ENCODE measurements around the gene SEMA4A.
"Not testable (repeated sequence)": the region's sequence is repeated elsewhere in the genome, so short reads cannot be mapped to it uniquely, and the experiment has no call there.

The SEMA4A gene

DNA sequence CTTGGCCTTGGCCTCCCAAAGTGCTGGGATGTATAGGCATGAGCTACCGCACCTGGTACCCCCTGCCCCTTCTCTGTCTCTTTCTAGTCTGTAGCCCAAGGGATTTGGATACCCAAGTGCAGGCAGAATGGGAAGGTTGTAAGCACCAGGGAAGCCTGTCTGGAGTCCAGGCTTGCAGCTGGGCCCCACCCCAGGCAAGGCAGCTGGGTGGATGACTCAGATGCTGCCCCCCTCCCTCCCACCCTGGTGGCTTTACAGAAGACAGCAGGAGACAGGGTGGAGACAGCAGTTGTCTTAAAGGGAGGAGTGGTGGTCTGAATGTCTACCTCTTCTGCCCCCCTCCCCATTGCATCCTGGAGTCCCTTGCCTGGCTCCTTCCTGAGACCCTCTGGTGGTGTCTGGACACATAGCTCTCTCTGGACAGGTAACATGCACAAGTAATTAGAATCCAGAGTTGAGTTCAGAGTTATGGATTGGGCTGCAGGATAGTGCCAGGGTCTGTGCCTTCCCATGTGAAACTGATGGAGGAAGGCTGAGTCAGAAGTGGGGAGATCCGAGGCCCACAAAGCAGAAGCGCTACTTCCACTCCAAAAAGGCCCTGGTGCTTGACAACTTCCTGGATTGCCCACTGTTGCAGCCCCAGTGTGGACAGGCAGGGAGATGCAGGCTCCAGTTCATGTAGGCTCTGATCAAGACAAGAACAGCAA, 33.7 kb upstream of the SEMA4A start:
- peak; percentile 53 for DNase-seq

DNA sequence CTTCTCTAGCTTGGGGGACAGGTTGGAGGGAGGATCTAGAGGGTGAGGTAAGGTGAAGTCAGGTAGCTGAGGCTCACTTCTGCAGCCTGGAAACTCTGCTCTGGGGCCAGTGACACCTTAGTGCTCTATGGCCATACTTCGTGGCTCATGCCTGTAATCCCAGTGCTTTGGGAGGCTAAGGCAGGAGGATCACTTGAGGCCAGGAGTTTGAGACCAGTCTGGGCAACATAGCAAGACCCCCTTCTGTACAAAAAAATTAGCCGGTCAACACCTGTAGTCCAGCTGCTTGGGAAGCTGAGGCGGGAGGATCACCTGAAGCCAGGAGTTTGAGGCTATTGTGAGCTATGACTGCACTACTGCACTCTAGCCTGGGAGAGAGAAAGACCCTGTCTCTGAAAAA, 33.1 kb upstream of the SEMA4A start:
- no peak for DNase-seq

DNA sequence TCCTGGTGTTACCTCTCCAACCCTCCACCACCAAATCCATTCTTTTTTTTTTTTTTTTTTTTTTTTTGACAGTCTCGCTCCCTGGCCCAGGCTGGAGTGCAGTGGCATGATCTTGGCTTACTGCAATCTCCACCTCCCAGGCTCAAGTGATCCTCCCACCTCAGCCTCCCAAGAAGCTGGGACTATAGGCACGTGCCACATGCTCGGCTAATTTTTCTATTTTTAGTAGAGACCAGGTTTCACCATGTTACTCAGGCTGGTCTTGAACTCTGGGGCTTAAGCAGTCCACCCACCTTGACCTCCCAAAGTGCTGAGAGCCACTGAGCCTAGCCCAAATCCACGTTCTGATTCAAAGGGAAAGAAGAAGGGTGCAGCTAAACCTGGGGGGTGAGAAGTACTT, 32.4 kb upstream of the SEMA4A start:
- DNase-seq: not testable (repeated sequence)

DNA sequence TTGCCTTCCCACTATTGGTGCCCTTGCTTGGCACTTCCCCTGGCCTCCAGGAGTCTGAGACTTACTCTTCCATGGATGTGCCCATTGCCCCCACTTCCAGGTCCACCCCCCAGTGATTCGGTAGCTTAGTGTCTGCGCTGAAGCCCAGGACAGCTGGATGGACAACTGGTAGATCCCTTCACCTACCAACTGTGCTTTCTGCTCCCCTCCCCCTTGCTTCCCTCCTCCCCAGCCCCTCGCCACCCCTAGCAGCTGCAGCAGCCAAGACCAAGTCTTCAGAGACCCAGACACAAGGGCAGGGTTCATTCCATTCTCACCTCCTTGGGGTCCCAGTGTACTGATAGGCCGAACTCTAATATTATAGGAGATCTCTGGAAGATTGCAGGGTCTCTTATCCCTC, 31.9 kb upstream of the SEMA4A start:
- no peak for DNase-seq

DNA sequence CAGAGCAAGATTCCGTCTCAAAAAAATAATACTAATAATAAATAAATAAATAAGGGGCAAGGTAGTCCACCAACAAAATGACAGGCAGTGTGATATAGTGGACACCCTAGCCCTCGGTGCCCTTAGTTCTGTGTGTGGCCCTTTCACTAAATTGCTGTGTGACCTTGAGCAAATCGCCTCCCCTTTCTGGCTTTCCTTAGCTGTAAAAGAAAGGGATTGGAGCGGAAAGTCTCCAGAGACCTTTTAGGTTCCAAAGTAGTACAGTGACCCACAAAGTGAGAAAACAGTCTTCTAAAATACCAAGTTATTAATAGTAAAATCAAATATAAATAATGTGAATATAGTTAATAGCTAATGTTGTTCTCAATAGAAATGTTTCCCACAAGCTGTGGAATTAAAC, 31.3 kb upstream of the SEMA4A start:
- DNase-seq: no peak

DNA sequence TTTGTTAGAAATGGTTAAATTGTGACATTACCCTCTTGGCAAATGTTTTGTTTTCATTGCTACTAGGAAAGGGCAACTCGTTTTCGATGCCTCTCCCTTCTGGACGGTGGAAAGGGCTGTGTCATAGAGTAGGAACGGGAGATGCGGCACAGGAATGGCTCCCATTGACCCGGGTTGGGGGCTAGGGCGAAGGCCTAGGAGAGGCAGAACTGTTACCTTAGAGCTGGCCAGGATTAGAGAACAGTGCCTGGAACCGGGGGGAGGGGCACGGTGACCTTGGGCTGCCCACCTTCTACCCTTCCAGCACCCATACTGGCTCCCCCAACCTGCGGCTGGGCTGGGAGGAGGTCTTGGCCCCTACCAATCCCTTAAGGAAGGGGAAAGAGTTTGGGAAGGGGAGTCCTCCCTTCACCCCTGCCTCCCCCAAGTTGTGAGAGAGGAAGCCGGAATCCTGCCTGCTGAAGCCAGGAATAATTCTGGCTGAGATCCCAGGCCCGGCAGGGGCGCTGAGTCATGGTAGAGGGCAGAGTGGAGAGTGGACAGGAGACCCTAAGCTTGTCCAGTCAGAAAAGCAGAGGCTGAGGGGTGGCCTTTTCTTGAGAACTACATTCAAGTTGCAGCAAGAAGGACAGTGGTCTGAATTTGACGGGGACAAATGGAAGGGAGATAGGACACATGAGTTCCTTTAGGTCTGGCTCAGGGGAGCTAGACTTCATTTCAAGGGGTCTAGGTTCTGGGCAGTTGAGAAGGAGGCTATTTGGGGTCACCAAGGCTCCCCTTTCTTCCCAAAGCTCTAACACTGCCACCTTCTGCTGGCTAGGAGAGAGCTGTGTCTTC, 30.6 kb upstream of the SEMA4A start:
- peak; percentile 65 for DNase-seq

DNA sequence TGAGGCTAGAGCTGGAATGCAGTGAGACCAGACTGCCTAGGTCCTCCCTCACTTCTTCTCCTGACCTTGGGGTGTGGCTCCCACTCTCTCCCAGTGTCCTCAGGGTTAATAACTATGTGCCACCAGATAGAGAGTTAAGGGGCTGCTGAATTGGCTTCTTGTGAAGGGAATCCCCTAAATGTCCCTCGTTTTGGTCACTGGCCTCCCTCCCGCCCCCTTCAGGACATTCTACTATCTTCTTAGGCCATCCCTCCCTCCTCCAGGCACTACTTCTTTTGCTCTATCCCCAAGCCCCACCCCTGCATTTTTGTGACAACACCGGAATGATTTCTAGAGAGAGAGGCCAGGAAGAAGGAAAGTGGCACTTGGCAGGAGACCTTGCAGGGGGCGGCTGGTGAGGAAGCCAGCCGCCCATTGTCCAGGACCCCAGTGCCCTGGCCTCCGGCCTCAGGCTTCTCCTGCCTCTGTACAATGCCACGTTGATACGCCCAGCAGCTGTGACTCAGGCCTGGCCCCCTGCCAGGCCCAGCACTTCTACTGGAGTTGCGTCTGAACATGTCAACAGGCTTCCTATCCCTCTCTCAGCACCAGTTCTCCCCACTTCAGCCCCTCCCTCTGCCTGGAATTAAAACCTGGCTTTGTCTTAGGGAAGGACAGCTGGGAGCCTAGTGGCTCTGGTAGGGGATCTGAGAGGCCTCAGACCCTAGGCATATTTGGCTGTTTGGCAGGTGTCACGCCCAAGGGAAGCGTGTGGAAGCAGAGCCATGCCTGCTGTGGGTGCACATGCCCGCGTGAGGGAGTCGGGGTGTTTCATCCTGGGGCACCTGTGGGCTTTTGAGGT, 29.8 kb upstream of the SEMA4A start:
- DNase-seq: peak; percentile 97

DNA sequence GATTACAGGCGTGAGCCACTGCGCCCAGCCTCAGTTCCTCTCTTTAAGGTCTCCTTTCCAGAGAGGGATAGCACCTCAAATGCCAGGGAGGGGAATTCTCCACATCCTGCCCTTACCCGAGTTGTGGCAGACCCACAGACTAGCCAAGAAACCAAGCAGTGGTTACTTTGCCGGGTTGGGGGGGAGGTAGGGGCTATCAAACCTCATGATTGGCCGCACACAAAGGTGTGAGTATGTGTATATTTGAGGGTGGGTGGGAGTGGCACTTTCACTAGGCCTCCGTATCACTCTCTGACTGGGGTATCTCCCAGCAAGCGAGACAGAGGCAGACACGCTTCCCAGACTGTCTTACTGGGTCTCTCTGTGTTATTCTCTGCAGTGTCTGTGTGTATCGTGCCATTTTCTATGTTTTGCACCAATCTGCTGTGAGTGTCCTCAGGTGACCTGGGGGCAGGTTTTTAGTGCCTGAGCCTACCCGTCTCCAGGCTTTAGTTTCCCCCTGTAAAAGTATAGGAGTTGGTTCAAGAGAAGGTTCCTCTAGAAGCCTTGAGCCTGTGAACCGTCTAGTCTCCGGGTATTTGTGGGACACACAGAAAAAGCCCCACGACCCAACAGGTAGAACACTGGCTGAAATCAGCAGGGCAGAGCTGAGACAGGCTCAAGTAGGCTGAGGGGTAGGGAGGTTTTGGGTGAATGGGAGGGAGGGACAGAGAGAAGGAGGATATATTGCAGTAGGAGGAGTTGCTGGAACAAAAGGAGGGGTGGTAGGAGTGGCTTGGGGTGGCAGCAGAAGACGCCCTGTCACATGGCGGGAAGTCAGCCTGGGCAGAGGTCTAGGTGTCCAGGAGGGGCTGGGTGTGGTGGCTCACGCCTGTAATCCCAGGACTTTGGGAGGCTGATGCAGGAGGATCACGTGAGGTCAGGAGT, 28.6 kb upstream of the SEMA4A start:
- no peak for DNase-seq

DNA sequence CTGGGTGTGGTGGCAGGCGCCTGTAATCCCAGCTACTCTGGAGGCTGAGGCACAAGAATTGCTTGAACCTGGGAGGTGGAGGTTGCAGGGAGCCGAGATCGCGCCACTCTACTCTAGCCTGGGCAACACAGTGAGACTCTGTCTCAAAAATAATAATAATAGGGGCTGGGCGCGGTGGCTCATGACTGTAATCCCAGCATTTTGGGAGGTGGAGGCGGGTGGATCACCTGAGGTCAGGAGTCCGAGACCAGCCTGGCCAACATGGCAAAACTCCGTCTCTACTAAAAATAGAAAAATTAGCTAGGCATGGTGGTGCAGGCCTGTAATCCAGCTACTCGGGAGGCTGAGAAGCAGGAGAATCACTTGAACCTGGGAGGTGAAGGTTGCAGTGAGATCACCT, 27.8 kb upstream of the SEMA4A start:
- not testable (repeated sequence) for DNase-seq

DNA sequence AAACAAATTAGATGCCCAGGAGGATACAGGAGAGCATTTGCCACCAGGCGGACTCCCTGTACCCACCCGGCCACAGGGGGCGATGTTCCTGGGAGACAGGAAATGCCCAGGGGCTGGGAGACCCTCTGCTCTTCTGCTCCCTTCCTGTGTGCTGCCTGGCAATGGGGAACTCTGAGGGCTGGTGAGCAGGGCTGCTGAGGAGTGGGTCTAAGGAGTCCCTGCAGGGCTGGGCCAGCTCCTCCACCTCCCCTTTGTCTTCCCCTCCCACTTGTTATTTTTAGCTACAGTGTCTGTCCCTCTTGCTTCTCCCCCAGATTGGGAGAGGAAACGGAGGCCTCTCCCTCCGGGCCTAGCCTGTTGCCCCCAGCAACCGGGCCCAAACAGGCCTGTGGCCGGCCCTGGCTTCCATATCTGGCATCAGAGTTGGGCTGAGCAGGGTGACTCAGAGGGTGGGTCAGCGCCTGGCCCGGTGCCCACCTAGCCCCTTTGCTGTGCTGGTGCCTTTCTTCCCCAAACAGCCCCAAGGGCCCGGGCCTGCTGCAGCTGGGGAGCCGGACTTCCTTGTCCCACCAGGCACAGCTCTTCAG, 27.2 kb upstream of the SEMA4A start:
- peak; percentile 56 for DNase-seq

DNA sequence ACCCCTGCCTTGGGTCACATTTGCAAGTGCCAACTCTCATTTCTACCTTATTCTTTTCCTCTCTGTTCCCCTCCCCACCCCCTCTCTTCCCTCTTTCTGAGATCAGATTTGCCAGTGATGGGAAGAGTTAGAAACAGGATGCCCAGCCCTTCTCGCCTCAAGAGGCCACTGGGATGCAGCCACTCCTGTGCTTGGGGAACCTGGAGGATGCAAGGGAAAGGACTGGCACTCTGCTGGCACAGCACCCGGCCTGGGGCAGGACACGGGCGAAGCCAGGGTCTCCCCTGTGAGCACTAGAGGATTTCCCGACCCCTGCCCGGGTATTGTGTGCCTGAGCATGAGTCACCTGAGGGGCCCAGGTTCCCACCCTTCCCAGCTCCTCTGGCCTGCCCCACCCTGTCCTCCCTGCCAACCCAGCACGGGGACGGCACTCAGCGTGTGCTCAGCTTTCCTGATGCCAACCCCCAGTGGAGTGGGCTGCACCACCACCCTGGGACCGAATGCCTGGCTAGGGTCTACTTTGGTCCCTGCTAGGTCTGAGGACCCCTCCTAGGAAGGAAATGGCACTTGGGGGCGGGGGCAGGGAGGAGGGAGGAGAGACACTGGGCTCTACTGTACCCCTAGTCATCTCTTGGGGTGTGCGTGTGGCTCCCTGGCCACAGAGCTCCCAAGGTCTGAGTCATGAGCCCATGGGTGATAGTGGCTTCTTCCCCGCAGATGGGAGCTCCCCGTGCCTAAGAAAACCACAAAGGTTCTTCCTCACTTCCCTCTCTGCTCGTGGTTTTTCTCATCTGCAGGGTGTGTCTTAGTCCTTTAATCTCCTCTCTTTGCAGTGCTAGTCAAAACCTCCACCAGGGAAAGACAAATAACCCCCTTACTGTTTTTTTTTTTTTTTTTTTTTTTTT, 26.5 kb upstream of the SEMA4A start:
- DNase-seq: no peak

DNA sequence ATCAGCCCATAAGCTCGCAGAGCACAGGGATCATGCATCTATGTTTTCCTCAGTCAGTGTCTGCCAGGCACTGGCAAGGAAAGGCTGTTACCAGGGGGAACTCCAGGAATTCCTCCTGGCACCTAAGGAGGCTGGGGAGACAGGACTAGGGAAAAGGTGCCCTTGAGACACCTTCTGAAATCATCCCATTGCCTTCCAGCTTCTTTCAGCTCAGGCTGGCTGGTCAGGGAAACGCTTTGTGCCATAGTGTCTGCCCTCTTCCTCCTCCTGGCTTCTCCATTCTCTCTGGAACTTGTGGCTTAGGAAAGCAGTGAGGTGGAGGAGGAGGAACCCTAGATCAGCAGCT, 25.1 kb upstream of the SEMA4A start:
- DNase-seq: no peak

DNA sequence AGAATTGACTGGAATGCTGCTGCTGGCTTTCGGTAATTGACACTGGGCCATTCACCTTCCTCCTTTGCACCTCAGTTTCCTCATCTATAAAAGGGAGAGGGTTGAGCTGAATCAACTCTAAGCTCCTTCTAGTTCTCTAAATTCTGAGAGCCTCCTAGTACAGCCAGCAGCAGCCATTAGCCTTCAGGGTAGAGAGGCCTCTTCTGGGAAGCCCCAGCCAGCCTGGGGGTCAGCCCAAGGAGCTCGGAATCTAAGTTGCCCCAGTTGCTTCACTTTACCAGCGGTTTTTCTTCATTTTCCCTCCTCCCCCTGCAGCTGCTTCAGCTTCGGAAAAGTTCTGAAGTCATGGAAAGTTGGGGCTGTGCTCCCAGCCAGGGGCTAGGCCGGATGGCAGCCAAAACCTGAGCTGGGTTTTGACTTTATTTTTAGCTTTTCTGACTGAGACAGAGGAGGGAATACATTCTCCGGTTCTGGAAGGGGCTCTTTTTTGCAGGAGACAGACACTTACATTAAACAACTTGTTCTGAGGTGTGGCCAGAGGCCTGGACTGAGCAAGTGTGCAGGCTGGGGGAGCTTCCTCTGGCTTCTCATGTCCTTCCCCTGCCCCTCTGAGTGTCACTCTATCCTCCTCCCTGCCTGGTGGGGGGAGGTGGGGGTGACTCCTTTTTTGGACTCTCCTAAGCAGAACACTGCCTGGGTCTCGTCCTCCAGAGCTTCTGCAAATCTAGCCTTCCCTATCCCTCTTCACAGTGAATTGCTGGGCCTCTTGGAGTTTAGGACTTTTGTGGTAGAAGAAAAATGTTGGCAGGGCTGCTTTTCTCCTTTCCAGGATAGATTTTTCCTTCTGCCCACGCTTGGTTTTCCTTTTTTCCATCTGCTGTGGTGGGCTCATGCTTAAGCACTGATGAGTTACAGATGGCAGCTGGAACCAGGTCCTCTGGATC, 24.5 kb upstream of the SEMA4A start:
- no peak for DNase-seq

DNA sequence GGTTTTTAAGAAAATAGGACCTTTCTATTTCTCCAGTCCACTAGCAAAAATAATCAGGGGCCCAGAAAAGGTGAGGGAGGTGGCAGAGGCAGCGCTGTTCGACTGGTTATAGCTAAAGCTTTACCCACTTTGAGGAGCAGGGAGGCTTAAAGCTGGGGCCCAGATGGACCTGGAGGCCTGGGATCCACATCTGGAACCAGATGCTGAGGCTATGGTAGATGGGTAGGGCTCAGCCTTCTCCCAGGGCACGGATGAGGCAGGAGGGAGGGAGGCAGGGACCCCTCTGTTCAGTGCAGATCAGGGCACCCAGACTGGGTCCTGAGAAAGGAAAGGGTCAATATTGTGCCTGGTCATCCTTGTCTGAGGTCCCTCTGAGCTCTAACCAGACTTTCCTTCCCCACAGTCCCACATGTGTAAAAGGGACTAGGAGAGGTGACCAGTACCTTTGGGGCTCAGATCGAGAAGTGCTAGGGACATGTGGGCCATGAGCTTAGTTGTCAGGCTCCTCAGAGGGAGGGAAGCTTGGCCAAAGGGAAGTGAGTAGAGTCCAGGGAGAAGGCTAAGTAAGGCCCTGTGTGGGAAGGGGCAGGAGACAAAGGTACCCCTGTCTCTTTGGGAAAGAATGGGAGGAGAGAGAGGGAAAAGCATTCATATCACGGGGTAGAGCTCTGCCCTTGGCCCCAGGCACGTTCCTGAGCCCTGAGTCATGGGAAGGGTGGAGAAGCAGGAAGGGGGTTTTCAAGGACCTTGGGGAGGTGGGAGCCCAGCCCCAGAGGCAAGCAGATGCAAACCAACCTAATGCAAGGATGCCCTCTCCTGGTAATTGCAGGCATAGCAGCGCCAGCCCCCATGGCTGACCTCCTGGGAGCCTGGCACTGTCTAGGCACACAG, 23.5 kb upstream of the SEMA4A start:
- peak; percentile 92 for DNase-seq

DNA sequence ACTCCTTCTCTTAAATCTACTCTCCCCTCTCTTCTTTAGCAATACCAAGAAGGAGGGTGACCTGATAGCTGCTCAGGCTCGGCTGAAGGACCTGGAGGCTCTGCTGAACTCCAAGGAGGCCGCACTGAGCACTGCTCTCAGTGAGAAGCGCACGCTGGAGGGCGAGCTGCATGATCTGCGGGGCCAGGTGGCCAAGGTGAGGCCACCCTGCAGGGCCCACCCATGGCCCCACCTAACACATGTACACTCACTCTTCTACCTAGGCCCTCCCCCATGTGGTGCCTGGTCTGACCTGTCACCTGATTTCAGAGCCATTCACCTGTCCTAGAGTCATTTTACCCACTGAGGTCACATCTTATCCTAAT, 22.8 kb upstream of the SEMA4A start:
- DNase-seq: no peak

DNA sequence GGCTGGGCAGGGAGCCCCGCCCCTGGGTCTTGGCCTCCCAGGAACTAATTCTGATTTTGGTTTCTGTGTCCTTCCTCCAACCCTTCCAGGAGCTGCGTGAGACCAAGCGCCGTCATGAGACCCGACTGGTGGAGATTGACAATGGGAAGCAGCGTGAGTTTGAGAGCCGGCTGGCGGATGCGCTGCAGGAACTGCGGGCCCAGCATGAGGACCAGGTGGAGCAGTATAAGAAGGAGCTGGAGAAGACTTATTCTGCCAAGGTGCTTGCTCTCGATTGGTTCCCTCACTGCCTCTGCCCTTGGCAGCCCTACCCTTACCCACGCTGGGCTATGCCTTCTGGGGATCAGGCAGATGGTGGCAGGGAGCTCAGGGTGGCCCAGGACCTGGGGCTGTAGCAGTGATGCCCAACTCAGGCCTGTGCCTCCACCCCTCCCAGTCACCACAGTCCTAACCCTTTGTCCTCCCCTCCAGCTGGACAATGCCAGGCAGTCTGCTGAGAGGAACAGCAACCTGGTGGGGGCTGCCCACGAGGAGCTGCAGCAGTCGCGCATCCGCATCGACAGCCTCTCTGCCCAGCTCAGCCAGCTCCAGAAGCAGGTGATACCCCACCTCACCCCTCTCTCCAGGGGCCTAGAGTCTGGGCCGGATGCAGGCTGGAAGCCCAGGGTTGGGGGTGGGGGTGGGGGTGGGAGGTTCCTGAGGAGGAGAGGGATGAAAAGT, 18.5 kb upstream of the SEMA4A start:
- DNase-seq: no peak

DNA sequence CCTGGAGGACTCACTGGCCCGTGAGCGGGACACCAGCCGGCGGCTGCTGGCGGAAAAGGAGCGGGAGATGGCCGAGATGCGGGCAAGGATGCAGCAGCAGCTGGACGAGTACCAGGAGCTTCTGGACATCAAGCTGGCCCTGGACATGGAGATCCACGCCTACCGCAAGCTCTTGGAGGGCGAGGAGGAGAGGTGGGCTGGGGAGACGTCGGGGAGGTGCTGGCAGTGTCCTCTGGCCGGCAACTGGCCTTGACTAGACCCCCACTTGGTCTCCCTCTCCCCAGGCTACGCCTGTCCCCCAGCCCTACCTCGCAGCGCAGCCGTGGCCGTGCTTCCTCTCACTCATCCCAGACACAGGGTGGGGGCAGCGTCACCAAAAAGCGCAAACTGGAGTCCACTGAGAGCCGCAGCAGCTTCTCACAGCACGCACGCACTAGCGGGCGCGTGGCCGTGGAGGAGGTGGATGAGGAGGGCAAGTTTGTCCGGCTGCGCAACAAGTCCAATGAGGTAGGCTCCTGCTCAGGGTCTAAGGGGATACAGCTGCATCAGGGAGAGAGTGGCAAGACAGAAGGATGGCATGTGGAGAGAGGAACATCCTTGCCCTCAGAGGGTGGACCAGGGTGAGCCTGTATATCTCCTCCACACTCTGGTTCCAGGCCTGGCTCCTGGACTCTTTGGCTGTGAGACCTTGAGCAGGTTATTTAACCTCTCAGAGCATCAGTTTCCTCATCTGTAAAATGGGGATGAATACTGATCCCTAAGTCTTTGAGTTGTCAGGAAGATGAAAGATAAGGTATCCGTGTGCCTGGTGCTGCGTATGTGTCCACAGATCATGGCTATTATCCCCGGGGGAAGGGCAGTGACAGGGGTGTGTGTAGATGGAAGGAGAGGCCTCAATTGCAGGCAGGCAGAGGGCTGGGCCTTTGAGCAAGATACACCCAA, 17.2 kb upstream of the SEMA4A start:
- DNase-seq: no peak
